ENCODE data around the gene LYZL6.

Gene LYZL6

GRCh38 chr17:35923609-35924114 lies 19.9 kb downstream of the LYZL6 start:
- Mint-ChIP-seq H3K27ac (no peak overlapping the region), H3K4me1 (peaks cover 27% of the 10 kb centered on the region), H3K9me3 (no peaks in the 10 kb centered on the region), H3K27me3 (no peaks in the 10 kb centered on the region), H3K4me3 (no peak overlapping the region)
- ATAC-seq (no peak), DNase-seq (no peak)

- DNase-seq (no peak), ATAC-seq (no peak)
- no peaks in the 10 kb centered on the region for H3K9me3 Mint-ChIP-seq
- peak overlapping the region in 1 of 2 donors; percentile 61 for H3K4me3 Mint-ChIP-seq
- peaks cover 37% of the 10 kb centered on the region for H3K4me1 Mint-ChIP-seq
- no peaks in the 10 kb centered on the region for H3K27me3 Mint-ChIP-seq
- H3K27ac Mint-ChIP-seq = no peak overlapping the region
Observed at GRCh38 chr17:35920229-35920628, 23.3 kb downstream of the LYZL6 start.

GRCh38 chr17:35918665-35919064 lies 24.8 kb downstream of the LYZL6 start:
- DNase-seq (no peak), ATAC-seq (no peak)

GRCh38 chr17:35917519-35918213 lies 25.8 kb downstream of the LYZL6 start:
- H3K27me3 Mint-ChIP-seq = no peaks in the 10 kb centered on the region
- no peak for ATAC-seq

More at GRCh38 chr17:35918665-35919064, 24.8 kb downstream of the LYZL6 start:
- Mint-ChIP-seq H3K27ac (no peak overlapping the region), H3K4me1 (peaks cover 52% of the 10 kb centered on the region), H3K9me3 (no peaks in the 10 kb centered on the region), H3K27me3 (no peaks in the 10 kb centered on the region), H3K4me3 (no peak overlapping the region)

GRCh38 chr17:35915153-35915964 lies 28.2 kb downstream of the LYZL6 start:
- DNase-seq (no peak), ATAC-seq (no peak)
- no peaks in the 10 kb centered on the region for H3K9me3 Mint-ChIP-seq
- no peaks in the 10 kb centered on the region for H3K27me3 Mint-ChIP-seq
- H3K4me3 Mint-ChIP-seq = no peak overlapping the region
- peaks cover 62% of the 10 kb centered on the region for H3K4me1 Mint-ChIP-seq
- no peak overlapping the region for H3K27ac Mint-ChIP-seq

More at GRCh38 chr17:35917519-35918213, 25.8 kb downstream of the LYZL6 start:
- H3K4me3 Mint-ChIP-seq = no peak overlapping the region
- H3K9me3 Mint-ChIP-seq = no peaks in the 10 kb centered on the region
- no peak for DNase-seq
- no peak overlapping the region for H3K27ac Mint-ChIP-seq
- peaks cover 62% of the 10 kb centered on the region for H3K4me1 Mint-ChIP-seq

GRCh38 chr17:35914354-35914753 lies 29.2 kb downstream of the LYZL6 start:
- Mint-ChIP-seq H3K27me3 (no peaks in the 10 kb centered on the region), H3K4me1 (peaks cover 61% of the 10 kb centered on the region), H3K9me3 (no peaks in the 10 kb centered on the region), H3K4me3 (no peak overlapping the region), H3K27ac (peak overlapping the region in 1 of 2 donors; percentile 23)
- DNase-seq (no peak), ATAC-seq (no peak)

- Mint-ChIP-seq H3K27me3 (no peaks in the 10 kb centered on the region), H3K4me3 (no peak overlapping the region), H3K9me3 (no peaks in the 10 kb centered on the region), H3K27ac (no peak overlapping the region), H3K4me1 (peaks cover 66% of the 10 kb centered on the region)
- ATAC-seq = no peak
- no peak for DNase-seq
Observed at GRCh38 chr17:35913609-35914008, 29.9 kb downstream of the LYZL6 start.

- no peaks in the 10 kb centered on the region for H3K9me3 Mint-ChIP-seq
- H3K27ac Mint-ChIP-seq = no peak overlapping the region
- peaks cover 61% of the 10 kb centered on the region for H3K4me1 Mint-ChIP-seq
- peak; percentile 42 for ATAC-seq
- H3K4me3 Mint-ChIP-seq = peak overlapping the region in 1 of 2 donors; percentile 2
- no peak for DNase-seq
- no peaks in the 10 kb centered on the region for H3K27me3 Mint-ChIP-seq
Observed at GRCh38 chr17:35912942-35913341, 30.6 kb downstream of the LYZL6 start.

GRCh38 chr17:35912339-35912912 lies 31.1 kb downstream of the LYZL6 start:
- Mint-ChIP-seq H3K27me3 (no peaks in the 10 kb centered on the region), H3K27ac (no peak overlapping the region), H3K4me3 (no peak overlapping the region), H3K4me1 (peaks cover 58% of the 10 kb centered on the region), H3K9me3 (no peaks in the 10 kb centered on the region)
- ATAC-seq = no peak
- no peak for DNase-seq

- Mint-ChIP-seq H3K9me3 (no peaks in the 10 kb centered on the region), H3K27ac (no peak overlapping the region), H3K27me3 (no peaks in the 10 kb centered on the region), H3K4me1 (peaks cover 42% of the 10 kb centered on the region), H3K4me3 (no peak overlapping the region)
- no peak for DNase-seq
- ATAC-seq = no peak
Observed at GRCh38 chr17:35909408-35909807, 34.1 kb downstream of the LYZL6 start.

GRCh38 chr17:35907691-35908090 lies 35.8 kb downstream of the LYZL6 start:
- H3K4me1 Mint-ChIP-seq = peaks cover 25% of the 10 kb centered on the region
- ATAC-seq (no peak), DNase-seq (no peak)
- no peak overlapping the region for H3K4me3 Mint-ChIP-seq
- H3K27ac Mint-ChIP-seq = peak overlapping the region in 1 of 2 donors; percentile 1
- H3K27me3 Mint-ChIP-seq = no peaks in the 10 kb centered on the region
- no peaks in the 10 kb centered on the region for H3K9me3 Mint-ChIP-seq

- no peaks in the 10 kb centered on the region for H3K9me3 Mint-ChIP-seq
- ATAC-seq (no peak), DNase-seq (no peak)
- H3K4me3 Mint-ChIP-seq = no peak overlapping the region
- H3K27me3 Mint-ChIP-seq = no peaks in the 10 kb centered on the region
- H3K27ac Mint-ChIP-seq = peak overlapping the region in 1 of 2 donors; percentile 12
- H3K4me1 Mint-ChIP-seq = peaks cover 21% of the 10 kb centered on the region
Observed at GRCh38 chr17:35906926-35907637, 36.4 kb downstream of the LYZL6 start.

- H3K27me3 Mint-ChIP-seq = no peaks in the 10 kb centered on the region
- H3K9me3 Mint-ChIP-seq = no peaks in the 10 kb centered on the region
- H3K27ac Mint-ChIP-seq = no peak overlapping the region
- ATAC-seq = no peak
- peaks cover 20% of the 10 kb centered on the region for H3K4me1 Mint-ChIP-seq
- H3K4me3 Mint-ChIP-seq = no peak overlapping the region
- DNase-seq = no peak
Observed at GRCh38 chr17:35906191-35906925, 37.2 kb downstream of the LYZL6 start.

GRCh38 chr17:35903451-35903850 lies 40.1 kb downstream of the LYZL6 start:
- H3K4me1 Mint-ChIP-seq = peaks cover 31% of the 10 kb centered on the region
- H3K27ac Mint-ChIP-seq = no peak overlapping the region
- no peak for ATAC-seq
- no peaks in the 10 kb centered on the region for H3K27me3 Mint-ChIP-seq
- H3K9me3 Mint-ChIP-seq = no peaks in the 10 kb centered on the region
- DNase-seq = no peak
- no peak overlapping the region for H3K4me3 Mint-ChIP-seq

Data from stimulated activated naive CD8-positive, alpha-beta T cell treated with anti-CD3 and anti-CD28 coated beads, Interleukin-15, amount 100 ng/mL, for 72 hours (primary cell).